ENCODE measurements around the gene PNCK. TPM values are rescaled to one million over a fixed set of nuclear protein-coding genes. Genes with fewer than 3 reads are reported as not detected.

Gene PNCK
- total RNA-seq, 1 experiment from 2014 or later = 2.3 TPM

DNA sequence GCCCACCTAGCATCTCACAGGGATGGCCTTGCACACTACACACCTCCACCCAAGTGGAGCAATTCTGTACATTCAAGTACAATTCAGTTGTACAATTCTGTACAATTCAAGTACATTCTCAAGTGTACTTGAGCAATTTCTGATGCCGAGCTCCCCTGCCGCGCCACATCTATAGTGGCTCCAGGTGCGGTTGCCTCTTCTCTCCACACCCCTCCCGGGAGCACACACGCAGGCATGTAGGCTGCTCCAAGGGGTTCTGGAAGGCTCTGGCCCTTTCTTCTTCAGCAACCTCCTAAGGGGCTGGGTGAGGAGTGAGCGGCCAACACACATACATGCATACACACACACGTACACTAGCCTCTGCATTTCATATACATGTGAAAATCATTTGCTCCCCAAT, 45.5 kb downstream of the PNCK start:
- no peak for ATAC-seq
- ChIA-PET CTCF (no interaction called here), POLR2A (no interaction called here)
- Histone ChIP-seq H3K4me1 (ENCODE audit: control insufficient read depth, insufficient read depth, low read length) (no peaks in the 10 kb centered on the region), H3K9me3 (ENCODE audit: control insufficient read depth, insufficient read depth, low read depth, low read length) (no peaks in the 10 kb centered on the region), H3K27ac (ENCODE audit: low read length) (no peak overlapping the region), H3K36me3 (ENCODE audit: control insufficient read depth, insufficient read depth, low read length) (no peaks in the 10 kb centered on the region), H3K4me3 (ENCODE audit: low read depth in 2 of 2, low read length in 2 of 2) (no peak overlapping the region), H3K27me3 (ENCODE audit: control insufficient read depth, insufficient read depth, low read length) (no peaks in the 10 kb centered on the region)
- in situ Hi-C loops (cut with HindIII; ENCODE audit: low pct_unique_long_range_greater_than_20kb, low sequenced_read_pairs) = no loop called here
- no peak for DNase-seq (ENCODE audit: low read depth, low spot score)
- intact Hi-C loops (cut with micrococcal nuclease; ENCODE audit: unreplicated experiment) = no loop called here
- BruUV-seq (replicated peaks) = no TSS peak
- TF ChIP-seq, protein P1, sequence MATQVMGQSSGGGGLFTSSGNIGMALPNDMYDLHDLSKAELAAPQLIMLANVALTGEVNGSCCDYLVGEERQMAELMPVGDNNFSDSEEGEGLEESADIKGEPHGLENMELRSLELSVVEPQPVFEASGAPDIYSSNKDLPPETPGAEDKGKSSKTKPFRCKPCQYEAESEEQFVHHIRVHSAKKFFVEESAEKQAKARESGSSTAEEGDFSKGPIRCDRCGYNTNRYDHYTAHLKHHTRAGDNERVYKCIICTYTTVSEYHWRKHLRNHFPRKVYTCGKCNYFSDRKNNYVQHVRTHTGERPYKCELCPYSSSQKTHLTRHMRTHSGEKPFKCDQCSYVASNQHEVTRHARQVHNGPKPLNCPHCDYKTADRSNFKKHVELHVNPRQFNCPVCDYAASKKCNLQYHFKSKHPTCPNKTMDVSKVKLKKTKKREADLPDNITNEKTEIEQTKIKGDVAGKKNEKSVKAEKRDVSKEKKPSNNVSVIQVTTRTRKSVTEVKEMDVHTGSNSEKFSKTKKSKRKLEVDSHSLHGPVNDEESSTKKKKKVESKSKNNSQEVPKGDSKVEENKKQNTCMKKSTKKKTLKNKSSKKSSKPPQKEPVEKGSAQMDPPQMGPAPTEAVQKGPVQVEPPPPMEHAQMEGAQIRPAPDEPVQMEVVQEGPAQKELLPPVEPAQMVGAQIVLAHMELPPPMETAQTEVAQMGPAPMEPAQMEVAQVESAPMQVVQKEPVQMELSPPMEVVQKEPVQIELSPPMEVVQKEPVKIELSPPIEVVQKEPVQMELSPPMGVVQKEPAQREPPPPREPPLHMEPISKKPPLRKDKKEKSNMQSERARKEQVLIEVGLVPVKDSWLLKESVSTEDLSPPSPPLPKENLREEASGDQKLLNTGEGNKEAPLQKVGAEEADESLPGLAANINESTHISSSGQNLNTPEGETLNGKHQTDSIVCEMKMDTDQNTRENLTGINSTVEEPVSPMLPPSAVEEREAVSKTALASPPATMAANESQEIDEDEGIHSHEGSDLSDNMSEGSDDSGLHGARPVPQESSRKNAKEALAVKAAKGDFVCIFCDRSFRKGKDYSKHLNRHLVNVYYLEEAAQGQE (IDR thresholded peaks at IDR 0.05; ENCODE audit: insufficient read depth in 1 of 2, low read depth in 2 of 2, low read length in 1 of 2) = no peak
- no peak for TF ChIP-seq SIN3A (IDR thresholded peaks at IDR 0.05; ENCODE audit: borderline replicate concordance, insufficient read depth, low read depth, low read length)
- TF ChIP-seq, protein P2, sequence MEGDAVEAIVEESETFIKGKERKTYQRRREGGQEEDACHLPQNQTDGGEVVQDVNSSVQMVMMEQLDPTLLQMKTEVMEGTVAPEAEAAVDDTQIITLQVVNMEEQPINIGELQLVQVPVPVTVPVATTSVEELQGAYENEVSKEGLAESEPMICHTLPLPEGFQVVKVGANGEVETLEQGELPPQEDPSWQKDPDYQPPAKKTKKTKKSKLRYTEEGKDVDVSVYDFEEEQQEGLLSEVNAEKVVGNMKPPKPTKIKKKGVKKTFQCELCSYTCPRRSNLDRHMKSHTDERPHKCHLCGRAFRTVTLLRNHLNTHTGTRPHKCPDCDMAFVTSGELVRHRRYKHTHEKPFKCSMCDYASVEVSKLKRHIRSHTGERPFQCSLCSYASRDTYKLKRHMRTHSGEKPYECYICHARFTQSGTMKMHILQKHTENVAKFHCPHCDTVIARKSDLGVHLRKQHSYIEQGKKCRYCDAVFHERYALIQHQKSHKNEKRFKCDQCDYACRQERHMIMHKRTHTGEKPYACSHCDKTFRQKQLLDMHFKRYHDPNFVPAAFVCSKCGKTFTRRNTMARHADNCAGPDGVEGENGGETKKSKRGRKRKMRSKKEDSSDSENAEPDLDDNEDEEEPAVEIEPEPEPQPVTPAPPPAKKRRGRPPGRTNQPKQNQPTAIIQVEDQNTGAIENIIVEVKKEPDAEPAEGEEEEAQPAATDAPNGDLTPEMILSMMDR (IDR thresholded peaks at IDR 0.05) = no peak
- TF ChIP-seq POLR2AphosphoS5 (IDR thresholded peaks at IDR 0.05; ENCODE audit: low read depth, low read length) = no peak
- TF ChIP-seq TCF7L2 (IDR thresholded peaks at IDR 0.05; ENCODE audit: low read depth, low read length) = no peak

DNA sequence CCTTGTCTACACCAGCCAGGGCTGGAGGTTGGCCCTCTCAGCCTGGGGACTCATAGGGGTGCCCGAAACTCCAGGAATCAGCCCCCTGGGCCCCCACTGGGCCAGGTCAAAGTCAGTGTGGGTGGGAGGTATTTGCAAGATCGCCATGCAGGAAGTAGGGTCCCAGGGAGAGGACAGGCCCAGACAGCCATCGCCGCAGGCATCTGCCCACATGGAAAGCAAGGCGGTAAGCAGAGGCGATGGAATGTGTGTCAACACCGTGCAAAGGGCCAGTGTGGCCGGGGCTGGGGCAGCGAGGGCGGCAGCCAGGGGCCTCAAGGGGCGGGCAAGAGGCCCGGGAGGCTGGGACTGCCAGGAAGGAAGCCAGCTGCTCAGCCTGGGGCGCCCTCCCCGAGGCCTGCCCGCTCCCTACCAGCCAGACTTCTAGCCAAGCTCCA, 45.9 kb downstream of the PNCK start:
- ATAC-seq = no peak
- H3K27me3 ChIP-seq (ENCODE audit: control insufficient read depth, insufficient read depth, low read length) = no peaks in the 10 kb centered on the region
- CTCF ChIA-PET = no interaction called here

More for the DNA sequence above, 45.9 kb downstream of the PNCK start:
- H3K4me1 ChIP-seq (ENCODE audit: control insufficient read depth, insufficient read depth, low read length) = no peaks in the 10 kb centered on the region
- POLR2A ChIA-PET = no interaction called here
- intact Hi-C loops (cut with micrococcal nuclease; ENCODE audit: unreplicated experiment) (no loop called here), in situ Hi-C loops (cut with HindIII; ENCODE audit: low pct_unique_long_range_greater_than_20kb, low sequenced_read_pairs) (no loop called here)
- H3K27ac ChIP-seq (ENCODE audit: low read length) = no peak overlapping the region
- TF ChIP-seq, protein P2 (IDR thresholded peaks at IDR 0.05) = no peak
- no peaks in the 10 kb centered on the region for H3K9me3 ChIP-seq (ENCODE audit: control insufficient read depth, insufficient read depth, low read depth, low read length)
- no TSS peak for BruUV-seq (replicated peaks)
- no peak for DNase-seq (ENCODE audit: low read depth, low spot score)
- no peak overlapping the region for H3K4me3 ChIP-seq (ENCODE audit: low read depth in 2 of 2, low read length in 2 of 2)
- no peaks in the 10 kb centered on the region for H3K36me3 ChIP-seq (ENCODE audit: control insufficient read depth, insufficient read depth, low read length)
